ENCODE measurements around the gene B3GNT2. TPM values are rescaled to one million over a fixed set of nuclear protein-coding genes. Genes with fewer than 3 reads are reported as not detected.

B3GNT2 gene
- total RNA-seq, 1 donor from 2014 or later = 22.6 TPM

GRCh38 chr2:62200868-62201267 lies 5.0 kb downstream of the B3GNT2 start:
- no peak for TF ChIP-seq CTCF (conservative IDR thresholded peaks at IDR 0.05; ENCODE audit: low read depth, low read length)
- DNase-seq (ENCODE audit: low read depth) = no peak
- H3K4me3 ChIP-seq (ENCODE audit: low read depth, low read length) = no peak overlapping the region

GRCh38 chr2:62201307-62201706 lies 5.4 kb downstream of the B3GNT2 start:
- H3K4me3 ChIP-seq (ENCODE audit: low read depth, low read length) = no peak overlapping the region
- DNase-seq (ENCODE audit: low read depth) = no peak
- TF ChIP-seq CTCF (conservative IDR thresholded peaks at IDR 0.05; ENCODE audit: low read depth, low read length) = no peak

GRCh38 chr2:62202019-62202722 lies 6.3 kb downstream of the B3GNT2 start:
- no peak overlapping the region for H3K4me3 ChIP-seq (ENCODE audit: low read depth, low read length)
- no peak for DNase-seq (ENCODE audit: low read depth)
- no peak for TF ChIP-seq CTCF (conservative IDR thresholded peaks at IDR 0.05; ENCODE audit: low read depth, low read length)

GRCh38 chr2:62202729-62203128 lies 6.8 kb downstream of the B3GNT2 start:
- no peak for TF ChIP-seq CTCF (conservative IDR thresholded peaks at IDR 0.05; ENCODE audit: low read depth, low read length)
- H3K4me3 ChIP-seq (ENCODE audit: low read depth, low read length) = no peak overlapping the region
- DNase-seq (ENCODE audit: low read depth) = no peak

- H3K4me3 ChIP-seq (ENCODE audit: low read depth, low read length) = no peak overlapping the region
- no peak for DNase-seq (ENCODE audit: low read depth)
- TF ChIP-seq CTCF (conservative IDR thresholded peaks at IDR 0.05; ENCODE audit: low read depth, low read length) = no peak
Observed at GRCh38 chr2:62203459-62203858, 7.5 kb downstream of the B3GNT2 start.

- TF ChIP-seq CTCF (conservative IDR thresholded peaks at IDR 0.05; ENCODE audit: low read depth, low read length) = no peak
- DNase-seq (ENCODE audit: low read depth) = no peak
- no peak overlapping the region for H3K4me3 ChIP-seq (ENCODE audit: low read depth, low read length)
Observed at GRCh38 chr2:62204998-62205496, 9.1 kb downstream of the B3GNT2 start.

- no peak for TF ChIP-seq CTCF (conservative IDR thresholded peaks at IDR 0.05; ENCODE audit: low read depth, low read length)
- DNase-seq (ENCODE audit: low read depth) = no peak
- H3K4me3 ChIP-seq (ENCODE audit: low read depth, low read length) = no peak overlapping the region
Observed at GRCh38 chr2:62205554-62205953, 9.6 kb downstream of the B3GNT2 start.

All from epithelial cell of proximal tubule (primary cell).